AG04450 (cell line): Measurements from ENCODE around the gene NAA38. TPM values are rescaled to one million over a fixed set of nuclear protein-coding genes. Genes with fewer than 3 reads are reported as not detected.

Experiments used
- CTCF ChIA-PET: fragments of 300-600, 350-600 bp; formaldehyde crosslinking; extraction: SDS; loops from one replicate; lab custom pipeline; 2022; ENCODE audit warnings: antibody characterized with exemption, inconsistent platforms; lab: Charles Lee
- POLR2A ChIA-PET: fragments of 350-600 bp; formaldehyde crosslinking; extraction: SDS; loops from one replicate; lab custom pipeline; 2021; ENCODE audit warnings: antibody characterized with exemption, inconsistent platforms; lab: Yijun Ruan, JAX
- DNase-seq: peaks from one replicate; pipeline ENCODE4 v3.0.0-alpha.2; 2011; ENCODE audit warnings: low read depth, low spot score
- H3K27ac ChIP-seq: one replicate; pipeline ENCODE4 v1.5.1; 2012; ENCODE audit warnings: low read depth, low read length, control low read depth
- H3K27me3 ChIP-seq: one replicate; pipeline ENCODE4 v1.6.0; 2012; ENCODE audit warnings: low read length; ENCODE audit not compliant: control insufficient read depth, insufficient read depth
- H3K4me3 ChIP-seq: 2 replicates; pipeline ENCODE4 v1.5.1; 2011; ENCODE audit warnings: mild to moderate bottlenecking, low read depth, low read length, control low read depth
- H3K9me3 ChIP-seq: 2 replicates; pipeline ENCODE4 v1.5.1; 2012; ENCODE audit warnings: low read length; ENCODE audit not compliant: control insufficient read depth, insufficient read depth
- CTCF ChIP-seq: IDR thresholded peaks from 2 replicates; pipeline ENCODE4 v1.5.1; 2011; ENCODE audit warnings: low read depth, low read length, control low read depth, inconsistent platforms
- polyA plus RNA-seq: library from polyadenylated mRNA; depleted of rRNA; stranded (reverse); fragments of >200 nt; gene quantifications from 2 replicates; pipeline ENCODE4 v1.2.3, GENCODE V29; 2011; rRNA removed
- small RNA-seq: library from RNA; depleted of rRNA; stranded (forward); fragments of <200 nt; gene quantifications from one replicate; pipeline ENCODE3, GENCODE V24; 2012; ENCODE audit warnings: low read depth; ENCODE audit not compliant: insufficient read length

NAA38 gene
- polyA plus RNA-seq, 1 experiment: 49.3 TPM

- CTCF ChIA-PET: interaction anchor here (0.6 kb wide), 1 partner anchor 16 kb away, joined by 3 read pairs; no protein-coding TSS in a partner anchor
- TF ChIP-seq CTCF: no peak
- DNase-seq: no peak
- no peaks in the 10 kb centered on the region for H3K27me3 ChIP-seq
- H3K9me3 ChIP-seq: no peaks in the 10 kb centered on the region; the same call in 1 of the 2 replicates
- H3K4me3 ChIP-seq: no peak overlapping the region
- POLR2A ChIA-PET: interaction anchor here (0.6 kb wide), 1 partner anchor 205 kb away, joined by 3 read pairs; no protein-coding TSS in a partner anchor
- H3K27ac ChIP-seq: no peak overlapping the region
Observed at GRCh38 chr17:7807206-7807605, 50.2 kb downstream of the NAA38 start.

Small RNA genes lying within 50 kb of the gene (small RNA-seq; reads per million reads assigned to genes)
- 1.6 reads per million for gene SCARNA21

Other genes starting within 250 kb of the NAA38 start
- gene FXR2, start 242.7 kb downstream of the NAA38 start, polyA plus RNA-seq: 24.6 and 29.4 TPM in 2 replicates
- gene SAT2, start 229.7 kb downstream of the NAA38 start, polyA plus RNA-seq: 54.1 and 61.5 TPM in 2 replicates
- gene SHBG, start 227.4 kb downstream of the NAA38 start, polyA plus RNA-seq: 0.35 and 0.50 TPM in 2 replicates
- 0.05 and 0.11 TPM in 2 replicates for gene ATP1B2, start 206.6 kb downstream of the NAA38 start, polyA plus RNA-seq
- 40.7 and 48.9 TPM in 2 replicates for gene TP53, start 170.1 kb downstream of the NAA38 start, polyA plus RNA-seq
- gene WRAP53, start 169.1 kb downstream of the NAA38 start, polyA plus RNA-seq: 4.1 and 4.5 TPM in 2 replicates
- 7.2 and 7.7 TPM in 2 replicates for gene EFNB3, start 152.4 kb downstream of the NAA38 start, polyA plus RNA-seq
- gene DNAH2, start 139.8 kb downstream of the NAA38 start, polyA plus RNA-seq: 0.04 and 0.06 TPM in 2 replicates
- 2.0 and 2.4 TPM in 2 replicates for gene KDM6B, start 23.3 kb downstream of the NAA38 start, polyA plus RNA-seq
- 0.29 and 0.45 TPM in 2 replicates for gene TMEM88, start 2.5 kb downstream of the NAA38 start, polyA plus RNA-seq
- gene CYB5D1, start 444 bp upstream of the NAA38 start, polyA plus RNA-seq: 6.9 and 8.1 TPM in 2 replicates
- 50.0 and 68.6 TPM in 2 replicates for gene CHD3, start 31.2 kb upstream of the NAA38 start, polyA plus RNA-seq
- gene RNF227, start 58.7 kb upstream of the NAA38 start, polyA plus RNA-seq: 1.3 and 1.4 TPM in 2 replicates
- 2.2 and 3.1 TPM in 2 replicates for gene KCNAB3, start 72.3 kb upstream of the NAA38 start, polyA plus RNA-seq
- 202 and 227 TPM in 2 replicates for gene TRAPPC1, start 74.4 kb upstream of the NAA38 start, polyA plus RNA-seq
- gene CNTROB, start 74.6 kb upstream of the NAA38 start, polyA plus RNA-seq: 11.3 and 12.9 TPM in 2 replicates
- gene GUCY2D, start 145.1 kb upstream of the NAA38 start, polyA plus RNA-seq: not detected in 2 replicates
- gene ALOX15B, start 181.5 kb upstream of the NAA38 start, polyA plus RNA-seq: not detected in 2 replicates
- not detected in 2 replicates for gene ALOX12B, start 230.2 kb upstream of the NAA38 start, polyA plus RNA-seq